GM12892 (cell line): ENCODE results near the gene CCDC174.

Experiments
- POLR2A ChIP-seq: IDR thresholded peaks from 2 replicates; pipeline ENCODE4 v1.6.1; 2011; ENCODE audit warnings: low read depth, low read length, control low read depth
- POLR2AphosphoS5 ChIP-seq: IDR thresholded peaks from 2 replicates; pipeline ENCODE4 v1.6.1; 2011; ENCODE audit warnings: low read depth, low read length, control low read depth
- TAF1 ChIP-seq: IDR thresholded peaks from 2 replicates; pipeline ENCODE4 v1.6.1; 2011; ENCODE audit warnings: low read depth, mild to moderate bottlenecking, control low read depth, low read length, borderline replicate concordance

DNA sequence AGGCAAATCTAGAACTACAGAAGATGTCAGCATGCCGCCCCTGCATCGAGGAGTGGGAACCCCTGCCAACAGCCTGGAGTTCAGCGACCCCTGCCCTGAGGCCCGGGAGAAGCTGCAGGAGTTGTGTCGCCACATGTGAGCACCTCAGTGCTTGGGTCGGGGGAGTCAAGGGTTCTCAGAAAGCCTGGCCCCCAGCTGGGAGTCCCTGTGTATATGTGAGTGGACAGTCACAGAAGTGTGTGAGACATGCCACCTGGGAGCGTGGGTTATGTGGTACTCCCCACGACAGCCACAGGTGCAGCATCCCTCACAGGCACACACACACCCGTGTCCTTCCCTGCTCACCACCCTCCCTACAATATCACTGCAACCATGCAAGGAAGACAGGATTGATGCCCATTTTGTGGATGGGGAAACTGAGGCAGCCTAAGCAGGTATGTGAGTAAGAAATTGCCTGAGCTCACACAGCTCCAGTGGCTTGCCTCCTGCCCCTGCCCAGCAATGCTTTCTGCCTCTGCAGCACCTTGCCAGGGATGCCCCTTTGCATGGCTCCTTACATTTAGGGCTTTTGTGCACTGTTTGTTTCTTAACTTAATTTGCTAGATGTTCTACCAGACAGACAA, 51.7 kb downstream of the CCDC174 start:
- TF ChIP-seq POLR2A (no peak), POLR2AphosphoS5 (no peak), TAF1 (no peak)
